ENCODE measurements around the gene COL9A3.
"Not testable (repeated sequence)": the region's sequence is repeated elsewhere in the genome, so short reads cannot be mapped to it uniquely, and the experiment has no call there.

The COL9A3 gene

DNA sequence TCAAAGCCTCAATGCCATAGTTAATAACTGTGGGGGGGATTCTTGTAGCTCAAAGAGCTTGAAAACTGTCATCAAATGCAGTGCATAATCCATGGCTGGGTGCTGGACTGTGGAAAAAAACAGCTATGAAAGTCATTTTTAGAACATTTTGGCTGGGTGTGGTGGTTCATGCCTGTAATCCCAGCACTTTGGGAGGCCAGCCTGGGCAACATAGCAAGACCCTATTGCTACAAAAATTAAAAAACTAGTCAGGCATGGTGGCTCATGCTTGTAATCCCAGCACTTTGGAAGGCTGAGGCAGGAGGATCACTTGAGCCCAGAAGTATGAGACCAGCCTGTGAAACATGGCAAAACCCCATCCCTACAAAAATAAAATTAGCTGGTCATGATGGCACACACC lies 32.6 kb downstream of the COL9A3 start:
- Mint-ChIP-seq H3K27me3 (no peaks in the 10 kb centered on the region), H3K4me3 (no peak overlapping the region), H3K36me3 (ENCODE audit: low read depth) (peaks cover 51% of the 10 kb centered on the region), H3K27ac (no peak overlapping the region), H3K9me3 (no peaks in the 10 kb centered on the region), H3K4me1 (ENCODE audit: low read depth) (no peaks in the 10 kb centered on the region)
- DNase-seq: no peak

DNA sequence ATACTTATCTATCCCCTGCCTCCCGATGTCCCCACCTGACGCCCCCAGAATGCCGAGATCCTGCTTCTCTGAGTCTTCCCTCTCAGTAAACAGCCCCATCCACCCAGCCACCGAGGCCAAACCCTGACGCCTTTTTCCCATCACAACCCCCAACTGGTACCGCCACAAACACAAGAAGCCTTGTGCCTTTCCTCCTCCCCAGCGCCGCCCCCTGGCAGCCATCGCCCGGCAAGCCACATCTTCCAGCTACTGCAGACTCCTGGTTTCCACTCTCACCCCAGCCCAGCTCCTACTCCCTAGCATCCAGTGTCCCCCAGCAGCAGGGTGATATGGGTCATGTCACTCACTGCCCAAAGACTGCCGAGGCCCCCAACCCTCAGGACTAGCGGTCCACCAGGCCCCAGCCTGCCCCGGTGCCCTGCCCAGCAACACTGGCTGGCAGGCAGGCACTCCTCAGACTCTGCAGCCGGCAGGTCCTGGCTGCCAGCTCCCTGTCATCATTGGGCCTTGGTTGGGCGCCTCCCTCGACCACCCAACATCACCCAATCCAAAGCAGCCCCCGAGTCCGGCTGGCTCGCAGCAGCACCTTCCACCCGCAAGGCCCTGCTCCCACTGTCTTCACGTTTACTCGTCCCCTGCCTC lies 33.6 kb downstream of the COL9A3 start:
- Mint-ChIP-seq H3K36me3 (ENCODE audit: low read depth) (peaks cover 57% of the 10 kb centered on the region), H3K27ac (no peak overlapping the region), H3K4me1 (ENCODE audit: low read depth) (no peaks in the 10 kb centered on the region), H3K9me3 (no peaks in the 10 kb centered on the region), H3K27me3 (no peaks in the 10 kb centered on the region), H3K4me3 (no peak overlapping the region)
- DNase-seq: no peak

DNA sequence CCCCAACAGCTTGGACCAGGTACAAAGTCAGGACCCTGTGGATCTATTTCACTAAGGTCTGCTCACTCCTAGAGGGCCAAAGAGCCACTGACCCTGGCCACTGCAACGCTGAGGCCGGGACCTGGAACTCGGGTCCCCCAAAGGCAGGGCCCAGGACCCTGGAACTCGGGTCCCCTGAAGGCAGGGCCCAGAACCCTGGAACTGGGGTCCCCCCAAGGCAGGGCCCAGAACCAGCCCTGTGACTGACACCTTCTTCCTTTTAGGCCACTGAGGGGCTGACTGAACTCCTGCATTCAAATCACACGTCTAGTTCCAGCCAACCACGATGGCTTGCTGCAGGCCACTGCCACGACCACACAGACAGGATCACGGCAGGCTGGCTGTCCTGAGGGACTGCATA lies 35.3 kb downstream of the COL9A3 start:
- H3K4me1 Mint-ChIP-seq (ENCODE audit: low read depth): peaks cover 3% of the 10 kb centered on the region
- H3K36me3 Mint-ChIP-seq (ENCODE audit: low read depth): peaks cover 52% of the 10 kb centered on the region
- H3K4me3 Mint-ChIP-seq: no peak overlapping the region
- DNase-seq: no peak
- no peaks in the 10 kb centered on the region for H3K9me3 Mint-ChIP-seq
- H3K27me3 Mint-ChIP-seq: no peaks in the 10 kb centered on the region
- H3K27ac Mint-ChIP-seq: no peak overlapping the region

DNA sequence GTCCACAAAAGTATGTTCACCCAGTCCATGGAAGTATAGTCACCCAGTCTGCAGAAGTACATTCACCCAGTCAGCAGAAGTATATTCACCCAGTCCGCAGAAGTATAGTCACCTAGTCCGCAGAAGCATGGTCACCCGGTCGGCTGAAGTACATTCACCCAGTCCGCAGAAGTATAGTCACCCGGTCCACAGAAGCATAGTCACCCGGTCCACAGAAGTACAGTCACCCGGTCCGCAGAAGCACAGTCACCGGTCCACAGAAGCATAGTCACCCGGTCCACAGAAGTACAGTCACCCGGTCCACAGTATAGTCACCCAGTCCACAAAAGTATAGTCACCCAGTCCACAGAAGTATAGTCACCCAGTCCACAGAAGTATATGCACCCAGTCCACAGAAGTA lies 36.0 kb downstream of the COL9A3 start:
- no peak for DNase-seq
- Mint-ChIP-seq H3K4me1 (ENCODE audit: low read depth) (peaks cover 7% of the 10 kb centered on the region), H3K36me3 (ENCODE audit: low read depth) (peaks cover 53% of the 10 kb centered on the region), H3K9me3 (no peaks in the 10 kb centered on the region), H3K4me3 (no peak overlapping the region), H3K27me3 (no peaks in the 10 kb centered on the region), H3K27ac (no peak overlapping the region)

DNA sequence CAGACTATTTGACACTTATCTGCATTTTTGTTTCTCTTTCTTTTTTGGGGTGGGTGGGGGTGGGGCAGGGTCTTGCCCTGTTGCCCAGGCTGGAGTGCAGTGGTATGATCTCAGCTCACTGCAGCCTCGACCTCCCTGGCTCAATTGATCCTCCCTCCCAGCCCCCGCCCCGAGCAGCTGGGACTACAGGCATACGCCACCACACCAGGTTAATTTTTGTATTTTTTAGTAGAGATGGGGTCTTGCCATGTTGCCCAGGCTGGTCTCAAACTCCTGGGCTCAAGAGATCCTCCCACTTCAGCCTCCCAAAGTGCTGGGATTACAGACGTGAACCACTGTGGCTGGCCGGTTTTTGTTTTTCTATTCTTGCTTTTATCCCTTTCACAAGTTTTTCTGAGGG lies 36.5 kb downstream of the COL9A3 start:
- H3K27ac Mint-ChIP-seq; H3K4me1 Mint-ChIP-seq (ENCODE audit: low read depth); H3K9me3 Mint-ChIP-seq; DNase-seq; H3K27me3 Mint-ChIP-seq; H3K4me3 Mint-ChIP-seq: not testable (repeated sequence)
- H3K36me3 Mint-ChIP-seq (ENCODE audit: low read depth): peaks cover 50% of the 10 kb centered on the region

DNA sequence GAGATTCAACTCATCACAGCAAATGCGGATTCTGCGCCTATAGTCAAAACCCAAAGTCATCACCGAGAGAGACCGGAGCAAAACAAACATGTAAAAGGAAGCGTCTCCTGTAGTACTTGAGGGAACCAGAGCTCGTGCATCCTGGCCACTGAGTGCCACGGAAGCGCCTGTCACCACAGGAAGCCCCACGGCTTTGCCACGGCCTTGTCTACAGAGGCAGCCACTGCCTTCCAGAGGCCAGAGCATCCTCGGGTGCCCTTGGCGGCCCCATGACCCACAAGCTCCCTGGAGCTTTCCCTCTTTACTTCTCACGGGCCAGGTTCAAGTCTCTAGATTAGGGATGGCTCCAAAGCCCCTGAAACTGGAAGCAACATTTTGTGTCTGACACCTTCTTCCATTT lies 37.3 kb downstream of the COL9A3 start:
- Mint-ChIP-seq H3K4me1 (ENCODE audit: low read depth) (peaks cover 9% of the 10 kb centered on the region), H3K9me3 (no peaks in the 10 kb centered on the region), H3K4me3 (no peak overlapping the region), H3K36me3 (ENCODE audit: low read depth) (peaks cover 49% of the 10 kb centered on the region), H3K27ac (no peak overlapping the region), H3K27me3 (no peaks in the 10 kb centered on the region)
- DNase-seq: no peak

DNA sequence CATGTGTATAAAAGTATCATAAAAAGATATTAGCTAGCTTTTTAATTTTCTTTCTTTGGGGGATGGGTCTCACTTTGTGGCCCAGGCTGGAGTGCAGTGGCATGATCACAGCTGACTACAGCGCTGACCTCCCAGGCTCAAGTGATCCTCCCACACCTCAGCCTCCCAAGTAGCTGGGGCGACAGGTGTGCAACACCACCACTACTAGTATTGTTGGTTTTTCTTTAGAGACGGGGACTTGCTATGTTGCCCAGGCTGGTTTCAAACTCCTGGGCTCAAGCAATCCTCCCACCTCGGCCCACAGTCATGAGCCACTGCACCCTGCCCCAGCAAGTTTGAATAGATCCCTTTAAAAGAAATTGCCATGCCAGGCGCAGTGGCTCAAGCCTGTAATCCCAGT lies 38.3 kb downstream of the COL9A3 start:
- H3K9me3 Mint-ChIP-seq: no peaks in the 10 kb centered on the region

DNA sequence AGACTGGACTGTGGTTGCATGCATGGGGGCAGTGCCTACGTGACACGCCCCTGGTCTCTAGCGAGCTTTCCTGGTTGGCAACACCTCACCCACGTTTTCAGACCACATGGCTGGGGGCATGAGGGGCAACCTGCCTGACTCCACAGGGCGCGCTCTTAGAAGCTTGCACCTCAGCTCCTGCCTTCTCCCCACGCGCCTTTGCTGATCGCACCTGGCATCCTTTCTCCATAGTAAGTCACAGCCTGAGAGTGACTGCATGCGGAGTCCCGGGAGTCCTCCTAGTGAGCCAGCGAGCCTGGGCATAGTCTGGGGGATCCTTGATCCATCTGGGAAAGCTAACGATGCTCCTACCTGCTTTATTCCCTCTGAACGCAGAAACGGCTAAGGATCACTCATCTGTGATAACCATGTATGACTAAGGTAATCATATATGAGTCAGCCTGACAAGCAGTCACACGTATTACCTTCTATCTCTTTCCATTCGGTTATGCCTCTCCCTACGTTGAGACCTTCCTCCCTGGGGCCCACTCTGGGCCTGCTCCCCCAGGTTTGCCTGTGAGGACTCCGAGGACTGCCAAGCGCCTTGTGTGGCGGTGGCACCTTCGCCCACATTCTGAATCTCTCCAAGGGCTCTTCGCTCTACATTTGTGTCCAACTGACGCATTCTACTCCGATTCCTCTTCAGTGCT lies 40.2 kb downstream of the COL9A3 start:
- Mint-ChIP-seq H3K27me3 (peaks cover 3% of the 10 kb centered on the region), H3K27ac (no peak overlapping the region), H3K9me3 (no peaks in the 10 kb centered on the region), H3K4me3 (no peak overlapping the region), H3K4me1 (ENCODE audit: low read depth) (peaks cover 23% of the 10 kb centered on the region), H3K36me3 (ENCODE audit: low read depth) (peaks cover 38% of the 10 kb centered on the region)
- DNase-seq: no peak

More for the DNA sequence above, 38.3 kb downstream of the COL9A3 start:
- Mint-ChIP-seq H3K36me3 (ENCODE audit: low read depth) (peaks cover 47% of the 10 kb centered on the region), H3K27ac (no peak overlapping the region), H3K4me3 (no peak overlapping the region), H3K27me3 (peaks cover 2% of the 10 kb centered on the region), H3K4me1 (ENCODE audit: low read depth) (peaks cover 17% of the 10 kb centered on the region)
- DNase-seq: no peak

DNA sequence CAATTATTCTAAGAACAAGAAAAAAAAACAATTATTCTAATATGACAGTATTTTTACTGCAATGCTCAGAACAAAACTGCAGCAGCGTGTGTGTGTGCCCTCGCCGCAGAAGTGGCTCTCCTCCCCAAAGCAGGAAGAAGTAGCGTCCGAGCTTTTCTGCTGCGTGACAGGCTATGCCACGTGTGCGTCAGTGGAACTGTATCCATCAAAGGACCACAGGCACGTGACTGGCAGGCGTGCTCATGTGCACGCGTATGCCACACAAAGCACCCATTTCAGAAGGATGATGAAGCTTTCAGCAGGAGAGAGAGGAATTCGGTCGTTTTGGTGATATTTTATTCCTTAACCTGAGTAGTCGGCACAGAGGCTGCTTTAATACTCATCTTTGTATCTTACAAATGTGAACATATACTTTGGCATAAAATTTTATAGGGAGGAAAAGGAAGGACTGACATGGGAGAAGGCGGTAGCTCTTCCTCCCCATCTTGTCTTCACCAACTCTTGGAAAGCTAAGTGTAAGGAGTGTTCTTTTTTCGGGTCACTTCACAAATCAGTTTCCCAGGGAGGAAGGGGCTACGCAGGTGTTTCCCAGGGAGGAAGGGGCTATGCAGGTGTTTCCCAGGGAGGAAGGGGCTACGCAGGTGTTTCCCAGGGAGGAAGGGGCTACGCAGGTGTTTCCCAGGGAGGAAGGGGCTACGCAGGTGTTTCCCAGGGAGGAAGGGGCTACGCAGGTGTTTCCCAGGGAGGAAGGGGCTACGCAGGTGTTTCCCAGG lies 41.4 kb downstream of the COL9A3 start:
- Mint-ChIP-seq H3K4me1 (ENCODE audit: low read depth) (peaks cover 26% of the 10 kb centered on the region), H3K9me3 (peaks cover 5% of the 10 kb centered on the region), H3K27ac (no peak overlapping the region), H3K36me3 (ENCODE audit: low read depth) (peaks cover 29% of the 10 kb centered on the region), H3K4me3 (no peak overlapping the region), H3K27me3 (peaks cover 3% of the 10 kb centered on the region)
- DNase-seq: no peak

DNA sequence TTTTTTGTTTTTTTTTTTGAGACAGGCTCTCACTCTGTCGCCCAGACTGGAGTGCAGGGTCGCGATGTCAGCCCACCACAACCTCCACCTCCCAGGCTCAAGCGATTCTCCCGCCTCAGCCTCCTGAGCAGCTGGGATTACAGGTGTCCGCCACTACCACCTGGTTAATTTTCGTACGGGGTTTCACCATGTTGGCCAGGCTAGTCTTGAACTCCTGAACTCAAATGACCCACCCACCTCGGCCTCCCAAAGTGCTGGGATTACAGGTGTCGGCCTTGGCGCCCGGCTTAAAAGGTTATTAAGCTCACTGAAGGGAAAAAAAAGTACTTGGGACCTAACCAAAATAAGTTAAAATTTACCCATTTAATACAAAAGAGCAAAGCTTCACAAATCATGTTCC lies 42.9 kb downstream of the COL9A3 start:
- peaks cover 16% of the 10 kb centered on the region for H3K36me3 Mint-ChIP-seq (ENCODE audit: low read depth)
- H3K27me3 Mint-ChIP-seq: peaks cover 3% of the 10 kb centered on the region
- peaks cover 5% of the 10 kb centered on the region for H3K9me3 Mint-ChIP-seq
- H3K4me3 Mint-ChIP-seq: peak overlapping the region; percentile 71
- peaks cover 26% of the 10 kb centered on the region for H3K4me1 Mint-ChIP-seq (ENCODE audit: low read depth)
- no peak overlapping the region for H3K27ac Mint-ChIP-seq
- DNase-seq: no peak

DNA sequence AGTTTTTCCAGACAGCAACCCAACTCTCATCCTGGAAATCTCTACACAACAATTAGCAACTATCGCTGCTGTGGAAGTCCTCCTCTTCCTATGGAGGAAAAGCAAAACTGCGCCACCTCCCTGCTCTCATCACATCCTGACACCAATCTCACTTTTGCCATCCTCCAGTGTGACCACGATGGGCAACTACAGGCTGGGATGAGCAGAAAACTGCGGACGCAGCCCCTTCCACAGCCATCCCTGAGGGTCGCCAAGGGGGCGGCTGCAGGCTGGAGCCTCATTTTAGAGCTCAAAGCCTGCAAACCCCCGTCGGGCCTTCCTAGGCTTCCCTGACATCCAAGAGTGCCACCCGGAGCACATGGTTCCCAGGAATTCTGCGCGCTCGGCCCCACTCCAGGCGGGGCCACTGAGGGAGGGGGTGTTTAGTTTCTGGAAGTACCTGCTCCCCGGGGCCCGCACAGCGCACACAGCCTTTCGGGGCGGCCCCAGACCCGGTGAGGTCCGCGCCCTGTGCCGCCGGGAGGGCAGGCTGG lies 43.6 kb downstream of the COL9A3 start:
- no peak for DNase-seq
- Mint-ChIP-seq H3K27ac (peak overlapping the region; percentile 17), H3K4me1 (ENCODE audit: low read depth) (peaks cover 26% of the 10 kb centered on the region), H3K4me3 (peak overlapping the region; percentile 71), H3K36me3 (ENCODE audit: low read depth) (peaks cover 10% of the 10 kb centered on the region), H3K9me3 (peaks cover 5% of the 10 kb centered on the region), H3K27me3 (peaks cover 3% of the 10 kb centered on the region)

DNA sequence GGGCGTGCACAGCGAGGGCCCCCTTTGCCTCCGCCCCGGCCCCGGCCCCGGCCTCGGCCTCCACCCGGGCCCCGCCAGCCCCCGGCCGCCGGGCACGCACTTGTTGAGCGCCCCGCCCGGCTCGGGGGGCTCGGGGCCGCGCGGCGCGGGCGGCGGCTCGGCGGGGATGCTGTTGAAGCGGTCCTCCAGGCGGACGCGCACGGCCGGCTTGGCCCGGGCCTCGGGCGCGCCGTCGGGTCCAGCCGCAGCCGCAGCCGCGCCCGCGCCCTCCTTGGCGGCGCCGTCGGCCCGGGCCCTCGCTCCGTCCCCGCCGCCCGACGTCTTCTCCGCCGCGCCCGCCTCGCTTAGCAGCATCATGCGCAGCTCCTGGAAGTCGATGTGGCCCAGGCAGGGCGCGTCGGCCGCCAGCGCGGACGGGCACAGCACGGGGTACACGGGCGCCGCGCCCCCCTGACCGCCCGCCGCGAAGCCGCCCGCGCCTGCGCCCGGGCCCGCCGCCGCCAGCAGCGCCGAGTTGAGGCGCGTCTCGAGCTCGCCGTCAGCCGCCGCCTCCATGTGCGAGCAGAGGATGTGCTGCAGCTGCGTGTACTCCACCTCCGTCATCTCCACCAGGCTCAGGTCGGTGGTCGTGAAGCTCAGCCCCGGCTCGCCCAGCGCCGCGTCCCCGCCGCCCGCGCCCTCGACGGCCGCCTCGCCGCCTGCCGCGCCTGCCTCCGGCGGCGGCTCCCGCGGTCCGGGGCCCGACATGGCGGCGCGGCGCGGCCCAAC lies 44.3 kb downstream of the COL9A3 start:
- Mint-ChIP-seq H3K4me1 (ENCODE audit: low read depth) (peaks cover 26% of the 10 kb centered on the region), H3K27me3 (peaks cover 3% of the 10 kb centered on the region), H3K27ac (no peak overlapping the region), H3K4me3 (peak overlapping the region; percentile 35), H3K9me3 (peaks cover 5% of the 10 kb centered on the region), H3K36me3 (ENCODE audit: low read depth) (peaks cover 10% of the 10 kb centered on the region)
- DNase-seq: no peak

DNA sequence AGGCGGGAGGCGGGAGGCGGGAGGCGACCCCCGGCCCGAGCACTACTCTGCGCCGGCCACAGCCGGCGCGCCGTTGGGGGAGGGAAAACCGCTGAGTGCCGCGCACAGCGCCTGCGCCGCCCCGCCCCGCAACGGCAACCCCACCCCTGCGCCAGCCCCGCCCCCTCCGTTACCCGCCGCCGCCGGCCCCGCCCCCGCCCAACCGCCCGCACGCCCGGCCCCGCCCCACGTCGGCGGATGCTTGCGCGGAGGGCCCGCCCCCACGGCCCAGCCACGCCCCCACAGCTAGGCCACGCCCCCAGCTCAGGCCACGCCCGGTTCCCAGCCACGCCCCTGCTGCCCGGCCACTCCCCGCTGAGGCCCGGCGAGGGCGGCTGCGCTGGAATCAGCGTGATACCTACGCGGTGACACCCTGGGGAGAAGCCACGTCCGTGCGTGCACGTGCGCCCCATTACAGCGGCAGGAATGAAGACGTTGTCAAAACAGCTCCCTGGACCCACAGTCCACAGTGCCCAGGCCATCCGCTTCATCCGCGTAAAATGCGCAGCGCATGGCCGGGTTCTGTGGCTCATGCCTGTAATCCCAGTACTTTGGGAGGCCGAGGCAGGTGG lies 45.0 kb downstream of the COL9A3 start, which contains the start of gene TCFL5:
Gene TCFL5, minus strand, starts transcription at position 97 of the 611 bp plus-strand sequence. CDS start 152 bp downstream, outside the sequence.
- Mint-ChIP-seq H3K4me3 (peak within 1 kb of the TSS; percentile 71), H3K4me1 (ENCODE audit: low read depth) (peaks cover 26% of the 10 kb centered on the region), H3K36me3 (ENCODE audit: low read depth) (peaks cover 8% of the 10 kb centered on the region), H3K27me3 (peaks cover 3% of the 10 kb centered on the region), H3K27ac (peak within 1 kb of the TSS; percentile 19), H3K9me3 (peaks cover 5% of the 10 kb centered on the region)
- peak; percentile 99 for DNase-seq

DNA sequence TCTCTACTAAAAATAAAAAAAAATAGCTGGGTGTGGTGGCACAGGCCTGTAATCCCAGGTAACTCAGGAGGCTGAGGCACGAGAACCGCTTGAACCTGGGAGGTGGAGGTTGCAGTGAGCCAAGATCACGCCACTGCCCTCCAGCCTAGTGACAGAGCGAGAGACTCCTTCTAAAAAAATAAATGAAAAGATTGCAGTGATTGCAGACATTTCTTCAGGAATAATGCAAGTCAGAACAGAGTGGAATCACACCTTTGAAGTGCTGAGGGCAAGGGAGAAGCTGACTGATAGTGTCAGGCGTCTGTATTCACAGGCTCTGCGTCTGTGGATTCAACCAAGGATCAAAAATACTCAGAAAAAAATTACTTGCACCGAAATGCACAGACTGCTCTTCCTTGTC lies 47.4 kb downstream of the COL9A3 start:
- Mint-ChIP-seq H3K4me1 (ENCODE audit: low read depth) (peaks cover 17% of the 10 kb centered on the region), H3K9me3 (peaks cover 5% of the 10 kb centered on the region), H3K27ac (no peak overlapping the region), H3K27me3 (peaks cover 3% of the 10 kb centered on the region), H3K36me3 (ENCODE audit: low read depth) (no peaks in the 10 kb centered on the region), H3K4me3 (no peak overlapping the region)
- no peak for DNase-seq

All from activated T-cell treated with anti-CD3 and anti-CD28 coated beads, Interleukin-2, amount 50 U/mL, for 24 hours (primary cell).